ENCODE measurements around the gene NFE2L1.
A peak's percentile ranks its signal among the peaks of the same experiment; 100 is the strongest.
"Not testable (repeated sequence)": the region's sequence is repeated elsewhere in the genome, so short reads cannot be mapped to it uniquely, and the experiment has no call there.

The NFE2L1 gene

DNA sequence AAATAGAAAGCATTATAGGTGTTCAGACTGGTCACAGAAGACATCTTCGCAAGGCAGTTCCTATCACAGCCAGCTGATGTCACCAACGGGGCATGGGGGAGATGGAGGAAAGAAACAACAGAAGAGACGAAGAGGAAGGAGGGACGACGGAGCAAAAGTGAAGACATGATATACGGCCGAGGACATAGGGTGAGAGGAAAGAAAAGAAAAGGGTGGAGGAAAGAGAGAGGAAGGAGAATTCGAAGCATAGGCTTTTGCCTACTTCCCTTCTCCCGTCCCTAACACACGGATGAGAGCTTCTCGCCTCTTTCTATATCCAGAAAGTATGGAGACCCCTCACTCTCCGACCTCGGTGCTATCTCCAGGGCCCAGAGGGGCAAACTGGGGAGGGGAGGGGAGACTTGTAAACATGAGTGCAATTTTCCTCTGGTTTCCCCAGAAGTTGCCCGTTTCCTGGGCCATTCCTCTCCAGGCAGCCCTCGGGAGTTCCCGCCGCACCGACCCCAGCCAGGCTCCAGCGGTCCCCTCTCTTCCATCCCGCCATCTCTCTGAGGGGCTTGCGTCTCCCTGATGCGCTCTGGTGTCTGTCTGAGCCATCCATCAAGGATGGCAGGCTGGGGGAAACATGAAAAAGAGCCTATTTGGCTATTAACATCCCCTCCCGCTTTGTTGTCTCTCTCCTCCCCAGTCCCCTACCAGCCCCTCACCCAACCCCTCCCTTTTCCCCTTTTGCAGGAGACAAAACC is 36.6 kb upstream of the NFE2L1 start:
- Histone ChIP-seq H3K36me3 (ENCODE audit: control insufficient read depth, insufficient read depth, low read length) (no peaks in the 10 kb centered on the region), H3K4me1 (ENCODE audit: control insufficient read depth, insufficient read depth, low read length) (peaks cover 12% of the 10 kb centered on the region), H3K4me3 (ENCODE audit: low read depth, low read length) (peak overlapping the region; percentile 77), H3K9ac (ENCODE audit: low read depth, low read length) (peak overlapping the region; percentile 50), H3K9me3 (ENCODE audit: control insufficient read depth, insufficient read depth, low read length) (no peaks in the 10 kb centered on the region), H3K27me3 (ENCODE audit: control insufficient read depth, insufficient read depth, low read length) (peaks cover 20% of the 10 kb centered on the region)

DNA sequence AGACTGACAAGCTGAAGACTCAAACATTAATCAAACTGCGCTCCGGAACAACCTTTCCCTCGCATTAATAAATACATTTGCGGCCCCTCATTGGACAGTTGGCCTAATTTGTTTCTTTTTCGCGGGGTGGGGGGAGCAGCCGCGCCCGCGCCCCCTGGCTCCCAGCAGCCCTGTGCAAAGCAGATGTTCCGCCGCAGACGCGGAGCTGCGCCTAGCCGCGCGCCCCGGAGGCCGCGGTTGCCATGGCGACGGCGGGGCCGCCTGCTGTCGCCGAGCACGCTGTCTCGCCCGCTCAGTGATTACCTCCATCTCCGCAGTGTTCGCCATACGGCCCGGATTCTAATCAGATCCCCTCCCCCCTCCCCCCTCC is 36.0 kb upstream of the NFE2L1 start:
- H3K4me3 ChIP-seq (ENCODE audit: low read depth, low read length): peak overlapping the region; percentile 77
- H3K4me1 ChIP-seq (ENCODE audit: control insufficient read depth, insufficient read depth, low read length): peaks cover 12% of the 10 kb centered on the region
- no peak overlapping the region for H3K9ac ChIP-seq (ENCODE audit: low read depth, low read length)
- no peaks in the 10 kb centered on the region for H3K36me3 ChIP-seq (ENCODE audit: control insufficient read depth, insufficient read depth, low read length)
- H3K9me3 ChIP-seq (ENCODE audit: control insufficient read depth, insufficient read depth, low read length): no peaks in the 10 kb centered on the region
- H3K27me3 ChIP-seq (ENCODE audit: control insufficient read depth, insufficient read depth, low read length): peaks cover 20% of the 10 kb centered on the region

DNA sequence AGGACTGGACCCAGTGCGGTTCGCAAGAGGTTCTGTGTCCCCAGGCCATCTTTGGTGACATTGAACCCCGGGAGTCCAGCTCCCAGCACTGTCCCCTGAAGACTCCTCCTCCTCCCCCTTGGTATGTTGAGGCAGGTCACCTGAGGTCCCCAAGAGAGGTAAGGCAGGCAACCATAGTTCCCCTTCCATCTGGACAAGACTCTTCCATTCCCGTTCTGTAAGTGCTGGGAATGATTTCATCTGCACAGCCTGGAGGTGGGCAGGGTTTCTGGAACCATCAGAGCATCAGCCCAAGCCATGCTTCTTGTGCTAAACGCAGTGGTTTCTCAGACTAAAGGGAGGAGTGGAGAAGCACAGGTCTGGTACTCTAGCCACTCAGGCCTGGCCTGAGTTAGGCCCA is 35.5 kb upstream of the NFE2L1 start:
- H3K27me3 ChIP-seq (ENCODE audit: control insufficient read depth, insufficient read depth, low read length): peaks cover 20% of the 10 kb centered on the region
- H3K4me1 ChIP-seq (ENCODE audit: control insufficient read depth, insufficient read depth, low read length): peaks cover 12% of the 10 kb centered on the region
- no peak overlapping the region for H3K9ac ChIP-seq (ENCODE audit: low read depth, low read length)
- peak overlapping the region; percentile 77 for H3K4me3 ChIP-seq (ENCODE audit: low read depth, low read length)
- H3K36me3 ChIP-seq (ENCODE audit: control insufficient read depth, insufficient read depth, low read length): no peaks in the 10 kb centered on the region
- no peaks in the 10 kb centered on the region for H3K9me3 ChIP-seq (ENCODE audit: control insufficient read depth, insufficient read depth, low read length)

DNA sequence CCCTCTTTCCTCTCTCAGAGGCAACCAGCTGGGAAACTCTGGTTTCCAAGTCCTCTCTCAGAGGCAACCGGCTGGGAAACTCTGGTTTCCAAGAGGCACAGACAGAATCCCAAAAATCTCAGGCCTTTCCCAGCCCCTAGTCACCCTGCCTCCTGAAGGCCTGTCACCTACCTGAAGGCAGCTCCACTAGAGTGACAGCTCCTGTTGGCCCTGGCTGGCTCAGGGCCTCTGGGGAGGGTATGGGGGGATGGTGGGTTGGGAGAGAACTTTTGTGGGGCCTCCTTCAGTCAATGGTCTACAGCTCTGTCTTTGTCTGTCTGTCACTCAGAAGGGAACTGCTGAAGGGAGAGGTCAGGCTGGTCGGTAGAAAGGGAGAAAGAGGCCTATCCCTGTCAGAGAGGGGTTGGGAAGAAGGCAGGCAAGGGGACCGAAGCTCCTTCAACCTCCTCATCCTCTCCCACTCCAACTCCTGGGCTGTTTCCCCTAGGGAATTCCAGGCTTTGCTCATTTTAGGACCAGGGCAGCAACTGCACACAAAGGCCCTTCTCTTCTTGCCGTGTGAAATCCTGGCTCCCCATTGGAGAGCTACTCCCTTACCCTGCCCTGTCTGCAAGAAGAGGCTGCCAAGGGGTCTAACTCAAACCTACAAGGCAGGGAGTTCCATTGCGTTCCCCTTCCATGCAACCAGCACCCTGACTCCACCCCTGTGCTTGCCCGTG is 34.1 kb upstream of the NFE2L1 start:
- H3K9me3 ChIP-seq (ENCODE audit: control insufficient read depth, insufficient read depth, low read length): no peaks in the 10 kb centered on the region
- H3K27me3 ChIP-seq (ENCODE audit: control insufficient read depth, insufficient read depth, low read length): peaks cover 20% of the 10 kb centered on the region
- peaks cover 12% of the 10 kb centered on the region for H3K4me1 ChIP-seq (ENCODE audit: control insufficient read depth, insufficient read depth, low read length)
- no peak overlapping the region for H3K4me3 ChIP-seq (ENCODE audit: low read depth, low read length)
- H3K9ac ChIP-seq (ENCODE audit: low read depth, low read length): no peak overlapping the region
- no peaks in the 10 kb centered on the region for H3K36me3 ChIP-seq (ENCODE audit: control insufficient read depth, insufficient read depth, low read length)

DNA sequence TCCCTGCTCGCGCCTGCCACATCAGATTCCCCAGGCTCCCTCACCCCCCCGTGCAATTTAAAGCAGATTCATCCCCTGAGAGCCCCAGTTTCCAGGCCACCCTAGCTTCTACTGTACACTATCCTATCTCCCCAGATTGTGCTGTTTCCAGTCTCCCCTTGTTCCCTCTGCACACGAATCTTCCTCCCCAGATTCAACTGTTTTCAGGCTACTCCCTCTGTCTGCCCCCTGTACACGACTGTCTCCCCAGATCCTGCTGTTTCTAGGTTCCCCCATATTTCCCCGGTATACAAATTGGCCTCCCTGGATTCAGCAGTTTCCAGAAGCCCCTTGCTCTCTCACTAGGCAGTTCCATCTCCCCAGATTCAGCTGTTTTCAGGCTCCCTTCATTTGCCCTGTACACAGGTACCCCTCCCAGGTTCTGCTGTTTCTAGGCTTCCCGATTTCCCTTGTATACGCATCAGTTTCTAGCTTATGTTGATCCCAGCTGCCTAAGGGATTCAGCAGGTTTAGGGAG is 33.5 kb upstream of the NFE2L1 start:
- Histone ChIP-seq H3K9ac (ENCODE audit: low read depth, low read length) (no peak overlapping the region), H3K4me1 (ENCODE audit: control insufficient read depth, insufficient read depth, low read length) (peaks cover 12% of the 10 kb centered on the region), H3K4me3 (ENCODE audit: low read depth, low read length) (no peak overlapping the region), H3K36me3 (ENCODE audit: control insufficient read depth, insufficient read depth, low read length) (no peaks in the 10 kb centered on the region), H3K9me3 (ENCODE audit: control insufficient read depth, insufficient read depth, low read length) (no peaks in the 10 kb centered on the region), H3K27me3 (ENCODE audit: control insufficient read depth, insufficient read depth, low read length) (peaks cover 20% of the 10 kb centered on the region)

DNA sequence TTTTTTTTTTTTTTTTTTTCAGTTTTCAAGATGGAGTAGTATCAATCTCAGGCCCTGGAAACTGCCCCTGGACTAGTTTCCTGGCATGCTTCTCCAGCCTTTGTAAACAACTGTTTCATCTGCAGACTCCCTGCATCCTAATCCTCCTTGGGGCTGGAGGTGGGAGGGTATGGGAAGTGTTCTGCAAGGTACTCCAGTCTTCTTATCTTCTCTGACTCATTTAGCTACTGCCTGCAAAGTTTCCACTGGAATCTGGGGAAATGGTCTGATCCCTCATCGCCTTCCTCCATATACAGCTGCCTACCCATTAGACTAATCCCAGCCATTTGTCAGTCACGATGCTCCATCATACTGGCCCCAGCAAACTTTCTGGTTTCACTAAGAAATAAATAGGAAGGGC is 32.0 kb upstream of the NFE2L1 start:
- no peak overlapping the region for H3K9ac ChIP-seq (ENCODE audit: low read depth, low read length)
- H3K4me1 ChIP-seq (ENCODE audit: control insufficient read depth, insufficient read depth, low read length): peaks cover 12% of the 10 kb centered on the region
- peaks cover 20% of the 10 kb centered on the region for H3K27me3 ChIP-seq (ENCODE audit: control insufficient read depth, insufficient read depth, low read length)
- H3K4me3 ChIP-seq (ENCODE audit: low read depth, low read length): no peak overlapping the region
- H3K36me3 ChIP-seq (ENCODE audit: control insufficient read depth, insufficient read depth, low read length): no peaks in the 10 kb centered on the region
- H3K9me3 ChIP-seq (ENCODE audit: control insufficient read depth, insufficient read depth, low read length): no peaks in the 10 kb centered on the region

DNA sequence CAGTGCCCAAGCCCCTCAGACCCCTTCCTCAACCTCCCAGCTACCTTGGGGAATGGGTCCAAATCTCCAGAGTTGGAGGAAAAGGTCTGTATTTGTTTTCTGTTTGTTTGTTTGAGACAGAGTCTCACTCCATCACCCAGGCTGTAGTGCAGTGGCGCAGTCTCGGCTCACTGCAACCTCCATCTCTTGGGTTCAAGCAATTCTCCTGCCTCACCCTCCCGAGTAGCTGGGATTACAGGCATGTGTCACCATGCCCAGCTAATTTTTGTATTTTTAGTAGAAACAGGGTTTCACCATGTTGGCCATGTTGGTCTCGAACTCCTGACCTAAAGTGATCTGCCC is 30.4 kb upstream of the NFE2L1 start:
- H3K27me3 ChIP-seq (ENCODE audit: control insufficient read depth, insufficient read depth, low read length): peaks cover 17% of the 10 kb centered on the region
- not testable (repeated sequence) for H3K36me3 ChIP-seq (ENCODE audit: control insufficient read depth, insufficient read depth, low read length); H3K4me3 ChIP-seq (ENCODE audit: low read depth, low read length); H3K4me1 ChIP-seq (ENCODE audit: control insufficient read depth, insufficient read depth, low read length); H3K9ac ChIP-seq (ENCODE audit: low read depth, low read length); H3K9me3 ChIP-seq (ENCODE audit: control insufficient read depth, insufficient read depth, low read length)

DNA sequence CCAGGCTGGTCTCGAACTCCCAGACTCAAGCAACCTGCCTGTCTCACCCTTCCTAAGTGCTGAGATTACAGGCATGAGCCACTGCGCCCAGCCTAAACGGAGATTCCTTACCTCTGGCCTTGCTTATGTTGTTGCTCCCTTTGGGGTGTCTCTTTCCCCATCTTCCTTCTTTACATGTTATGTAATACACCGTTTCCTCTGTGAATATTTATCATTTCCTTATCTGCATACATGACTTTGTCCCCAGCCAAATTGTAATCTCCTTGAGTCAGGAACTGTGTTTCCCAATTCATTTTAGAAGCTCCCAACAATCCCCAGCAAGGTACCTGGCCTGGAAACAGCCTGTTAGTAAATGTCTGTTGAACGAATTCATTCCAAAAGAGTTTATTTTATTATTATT is 26.2 kb upstream of the NFE2L1 start:
- peaks cover 17% of the 10 kb centered on the region for H3K4me1 ChIP-seq (ENCODE audit: control insufficient read depth, insufficient read depth, low read length)
- no peak overlapping the region for H3K9ac ChIP-seq (ENCODE audit: low read depth, low read length)
- no peaks in the 10 kb centered on the region for H3K9me3 ChIP-seq (ENCODE audit: control insufficient read depth, insufficient read depth, low read length)
- H3K36me3 ChIP-seq (ENCODE audit: control insufficient read depth, insufficient read depth, low read length): no peaks in the 10 kb centered on the region
- no peak overlapping the region for H3K4me3 ChIP-seq (ENCODE audit: low read depth, low read length)
- peaks cover 23% of the 10 kb centered on the region for H3K27me3 ChIP-seq (ENCODE audit: control insufficient read depth, insufficient read depth, low read length)

DNA sequence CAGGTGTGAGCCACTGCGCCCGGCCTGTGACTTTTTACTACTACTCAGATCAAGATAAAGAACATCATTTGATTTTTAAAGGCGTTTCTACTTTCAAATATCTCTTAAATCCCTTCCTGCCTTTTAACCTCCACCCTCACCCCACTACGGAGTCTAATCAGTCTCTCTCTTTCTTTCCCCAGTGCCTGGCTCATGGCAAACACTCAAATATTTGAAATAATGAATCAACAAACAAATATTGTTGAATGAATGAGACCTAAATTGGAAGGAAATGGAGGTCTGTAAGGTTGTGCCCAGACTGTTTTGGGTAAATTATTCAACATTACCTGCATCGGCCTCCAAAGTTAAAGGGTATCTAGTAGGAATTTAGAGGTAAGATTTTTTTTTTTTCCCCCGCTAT is 25.3 kb upstream of the NFE2L1 start:
- H3K9me3 ChIP-seq (ENCODE audit: control insufficient read depth, insufficient read depth, low read length): no peaks in the 10 kb centered on the region
- no peak overlapping the region for H3K4me3 ChIP-seq (ENCODE audit: low read depth, low read length)
- peaks cover 27% of the 10 kb centered on the region for H3K27me3 ChIP-seq (ENCODE audit: control insufficient read depth, insufficient read depth, low read length)
- H3K4me1 ChIP-seq (ENCODE audit: control insufficient read depth, insufficient read depth, low read length): peaks cover 19% of the 10 kb centered on the region
- no peak overlapping the region for H3K9ac ChIP-seq (ENCODE audit: low read depth, low read length)
- no peaks in the 10 kb centered on the region for H3K36me3 ChIP-seq (ENCODE audit: control insufficient read depth, insufficient read depth, low read length)

DNA sequence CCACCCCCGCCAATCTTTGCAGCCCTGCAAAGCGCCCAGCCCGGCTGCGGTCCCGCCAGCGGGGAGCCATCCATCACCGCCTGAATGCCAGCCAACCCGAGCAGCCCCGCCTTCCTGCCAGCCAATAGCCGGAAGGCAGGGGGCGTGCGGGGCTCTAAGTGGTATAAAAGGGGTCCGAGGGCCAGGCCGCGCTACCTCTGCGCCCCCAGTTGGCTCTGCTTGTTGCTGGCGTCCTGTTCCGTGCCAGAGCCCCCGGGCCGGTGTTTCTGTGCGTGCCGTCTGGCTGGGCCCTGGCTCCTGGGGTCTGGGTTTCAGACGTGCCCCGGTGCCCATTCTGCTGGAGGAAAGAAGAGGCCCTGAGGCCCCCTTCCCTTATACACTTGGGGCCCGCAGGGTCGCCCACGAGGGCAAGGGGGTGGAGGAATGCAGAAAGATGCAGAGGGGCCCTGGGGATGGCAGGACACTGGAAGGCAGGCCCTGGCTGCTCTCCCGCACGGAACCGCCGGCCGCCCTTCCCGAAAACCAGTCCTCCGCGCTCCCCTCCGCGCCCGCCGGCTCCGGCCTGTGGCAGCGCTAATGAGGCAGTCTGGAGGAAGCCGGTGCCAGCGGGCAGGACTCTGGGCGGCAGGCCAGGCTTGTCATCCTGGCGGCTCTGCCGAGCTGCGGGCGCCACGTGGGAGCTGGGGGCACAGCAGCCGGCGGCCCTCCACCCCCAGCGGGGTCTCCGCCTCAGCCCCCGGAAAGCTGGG is 24.6 kb upstream of the NFE2L1 start:
- no peak overlapping the region for H3K9ac ChIP-seq (ENCODE audit: low read depth, low read length)

DNA sequence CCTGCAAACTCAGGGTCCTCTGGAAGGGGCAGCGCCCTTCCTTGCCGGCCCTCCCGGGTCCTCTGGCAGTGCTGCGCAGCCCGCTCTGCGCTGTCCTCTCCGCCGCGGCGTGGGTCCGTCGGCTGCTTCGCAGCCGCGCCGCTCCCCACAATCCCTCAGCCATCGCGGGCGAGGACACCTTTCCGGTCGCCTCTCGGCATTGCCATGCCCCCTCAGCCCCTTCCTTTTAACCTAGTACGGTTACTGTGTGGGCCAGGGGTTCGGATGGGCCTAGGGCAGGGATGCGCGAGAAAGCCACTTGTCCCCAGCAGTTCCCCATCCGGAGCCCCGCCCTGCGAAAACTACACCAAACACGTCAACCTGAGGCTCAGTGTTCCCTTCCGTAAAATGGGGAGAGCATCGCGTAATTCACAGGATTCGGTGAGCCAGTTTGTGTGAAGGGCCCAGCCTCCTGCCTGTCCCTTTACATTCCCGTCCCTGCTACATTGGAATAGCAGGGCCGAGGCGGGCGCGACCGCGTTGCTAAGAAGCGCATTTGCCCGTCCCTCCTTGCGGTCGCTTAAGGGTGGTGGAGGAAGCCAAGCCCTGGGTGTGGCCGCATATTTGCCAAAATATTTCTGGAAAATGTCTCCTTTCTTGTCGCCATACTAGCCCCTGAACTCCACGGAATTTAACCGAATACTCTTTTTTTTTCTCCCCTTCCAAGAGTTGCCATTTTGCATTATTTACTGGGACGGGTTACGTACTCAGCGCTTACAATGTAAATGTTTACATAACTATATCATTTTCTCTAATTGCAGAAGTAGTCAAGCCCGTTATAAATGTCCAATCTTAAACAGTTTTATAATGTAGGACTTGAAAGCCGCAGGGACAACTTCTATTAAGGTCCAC is 23.8 kb upstream of the NFE2L1 start:
- Histone ChIP-seq H3K4me3 (ENCODE audit: low read depth, low read length) (peak overlapping the region; percentile 56), H3K36me3 (ENCODE audit: control insufficient read depth, insufficient read depth, low read length) (no peaks in the 10 kb centered on the region)

More for the DNA sequence above, 24.6 kb upstream of the NFE2L1 start:
- no peaks in the 10 kb centered on the region for H3K9me3 ChIP-seq (ENCODE audit: control insufficient read depth, insufficient read depth, low read length)
- H3K36me3 ChIP-seq (ENCODE audit: control insufficient read depth, insufficient read depth, low read length): no peaks in the 10 kb centered on the region
- peaks cover 19% of the 10 kb centered on the region for H3K4me1 ChIP-seq (ENCODE audit: control insufficient read depth, insufficient read depth, low read length)
- peaks cover 27% of the 10 kb centered on the region for H3K27me3 ChIP-seq (ENCODE audit: control insufficient read depth, insufficient read depth, low read length)
- peak overlapping the region; percentile 56 for H3K4me3 ChIP-seq (ENCODE audit: low read depth, low read length)

More for the DNA sequence above, 23.8 kb upstream of the NFE2L1 start:
- H3K9me3 ChIP-seq (ENCODE audit: control insufficient read depth, insufficient read depth, low read length): no peaks in the 10 kb centered on the region
- H3K9ac ChIP-seq (ENCODE audit: low read depth, low read length): no peak overlapping the region
- peaks cover 19% of the 10 kb centered on the region for H3K4me1 ChIP-seq (ENCODE audit: control insufficient read depth, insufficient read depth, low read length)
- peaks cover 27% of the 10 kb centered on the region for H3K27me3 ChIP-seq (ENCODE audit: control insufficient read depth, insufficient read depth, low read length)
